Measurements from ENCODE around the gene SWSAP1. TPM values are rescaled to one million over a fixed set of nuclear protein-coding genes. Genes with fewer than 3 reads are reported as not detected.

Gene SWSAP1
- polyA plus RNA-seq, 1 of the 3 experiments (the other 2 are of a cell fraction): 2.8 TPM

DNA sequence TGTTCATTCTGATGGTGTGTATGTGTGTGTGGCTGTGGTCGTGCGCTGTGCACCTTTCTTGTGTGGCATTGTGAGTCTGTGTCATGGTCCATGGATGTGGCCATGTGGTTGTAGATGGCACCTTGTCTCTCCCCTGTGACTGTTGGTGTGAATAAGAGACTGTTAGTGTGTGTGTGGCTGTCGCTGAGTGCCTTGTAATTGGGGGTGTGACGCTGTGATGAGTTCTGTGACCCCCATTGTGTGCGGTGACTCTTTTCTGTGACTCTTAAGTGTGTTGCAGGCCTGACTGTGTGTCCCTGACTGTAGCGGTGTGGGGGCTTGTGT is 18.4 kb upstream of the SWSAP1 start (continued):
- TF ChIP-seq USF2 (IDR thresholded peaks at IDR 0.05; ENCODE audit: borderline replicate concordance, low read depth, low read length): no peak

DNA sequence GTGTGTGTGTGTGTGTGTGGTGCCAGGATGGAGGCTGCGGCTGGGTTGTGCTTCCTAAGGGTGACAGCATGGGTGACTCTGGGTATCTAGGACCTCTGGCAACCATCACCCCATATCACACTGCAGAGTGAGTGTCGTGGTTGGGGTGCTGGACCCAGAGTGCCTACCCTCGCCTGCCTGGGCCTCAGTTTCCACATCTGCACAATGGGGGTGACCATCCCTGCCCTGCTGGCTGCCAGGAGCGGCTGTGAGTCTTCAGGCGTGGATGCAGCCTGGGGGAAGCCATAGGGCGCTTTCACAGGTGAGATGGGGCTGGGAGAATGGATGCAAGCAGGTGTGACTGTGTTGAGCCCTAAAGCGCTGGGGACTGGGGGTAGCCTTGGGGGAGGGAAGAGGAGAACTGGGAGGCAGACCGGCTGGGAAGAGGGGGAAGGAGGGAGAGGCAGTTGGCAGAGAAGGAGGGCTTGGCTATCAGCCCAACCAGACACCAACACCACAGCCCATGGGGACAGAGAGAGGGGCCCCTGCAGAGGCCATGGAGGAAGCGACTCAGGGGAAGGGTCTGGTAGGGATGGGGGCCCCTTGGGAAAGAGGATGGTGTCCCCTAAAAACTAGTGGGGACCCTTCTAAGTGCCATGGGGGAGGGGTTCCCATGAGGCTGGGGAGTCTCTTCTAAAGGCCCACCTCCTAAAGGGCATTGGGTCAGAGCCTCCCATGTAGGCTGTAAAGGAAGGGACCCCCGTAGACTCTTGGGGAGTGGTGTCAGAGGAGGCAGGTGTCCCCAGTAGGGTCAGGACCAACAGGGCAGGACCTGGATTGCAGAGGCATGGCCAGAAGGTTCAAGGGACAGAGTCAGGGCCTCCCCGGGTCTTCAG is 17.6 kb upstream of the SWSAP1 start:
- ChIA-PET POLR2A (no interaction called here), CTCF (no interaction called here)
- H3K27me3 ChIP-seq (ENCODE audit: insufficient read depth): no peaks in the 10 kb centered on the region
- 90% methylated on average over 10 of the region's 11 CpGs for WGBS (ENCODE audit: low lambda C conversion rate)
- TF ChIP-seq TEAD4 (IDR thresholded peaks at IDR 0.05; ENCODE audit: borderline replicate concordance, insufficient read depth): no peak
- no peak for TF ChIP-seq GATA2 (CRISPR knock-in tag; IDR thresholded peaks at IDR 0.05)
- no peak for TF ChIP-seq TAF1 (IDR thresholded peaks at IDR 0.05; ENCODE audit: borderline replicate concordance, low read depth, low read length)
- no peak for TF ChIP-seq ELF1 (IDR thresholded peaks at IDR 0.05)
- TF ChIP-seq NFIC (IDR thresholded peaks at IDR 0.05; ENCODE audit: borderline replicate concordance): no peak
- TF ChIP-seq FOXJ3 (CRISPR knock-in tag; IDR thresholded peaks at IDR 0.05): no peak
- TF ChIP-seq USF2 (IDR thresholded peaks at IDR 0.05; ENCODE audit: borderline replicate concordance, low read depth, low read length): no peak
- TF ChIP-seq, protein P1, sequence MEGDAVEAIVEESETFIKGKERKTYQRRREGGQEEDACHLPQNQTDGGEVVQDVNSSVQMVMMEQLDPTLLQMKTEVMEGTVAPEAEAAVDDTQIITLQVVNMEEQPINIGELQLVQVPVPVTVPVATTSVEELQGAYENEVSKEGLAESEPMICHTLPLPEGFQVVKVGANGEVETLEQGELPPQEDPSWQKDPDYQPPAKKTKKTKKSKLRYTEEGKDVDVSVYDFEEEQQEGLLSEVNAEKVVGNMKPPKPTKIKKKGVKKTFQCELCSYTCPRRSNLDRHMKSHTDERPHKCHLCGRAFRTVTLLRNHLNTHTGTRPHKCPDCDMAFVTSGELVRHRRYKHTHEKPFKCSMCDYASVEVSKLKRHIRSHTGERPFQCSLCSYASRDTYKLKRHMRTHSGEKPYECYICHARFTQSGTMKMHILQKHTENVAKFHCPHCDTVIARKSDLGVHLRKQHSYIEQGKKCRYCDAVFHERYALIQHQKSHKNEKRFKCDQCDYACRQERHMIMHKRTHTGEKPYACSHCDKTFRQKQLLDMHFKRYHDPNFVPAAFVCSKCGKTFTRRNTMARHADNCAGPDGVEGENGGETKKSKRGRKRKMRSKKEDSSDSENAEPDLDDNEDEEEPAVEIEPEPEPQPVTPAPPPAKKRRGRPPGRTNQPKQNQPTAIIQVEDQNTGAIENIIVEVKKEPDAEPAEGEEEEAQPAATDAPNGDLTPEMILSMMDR (IDR thresholded peaks at IDR 0.05): no peak
- TF ChIP-seq RCOR1 (IDR thresholded peaks at IDR 0.05; ENCODE audit: low read length): no peak
- TF ChIP-seq RAD21 (IDR thresholded peaks at IDR 0.05; ENCODE audit: low read length): no peak
- no peak for TF ChIP-seq USF1 (IDR thresholded peaks at IDR 0.05; ENCODE audit: borderline replicate concordance, low read depth)
- DNase-seq: peak; percentile 31
- H3K4me1 ChIP-seq (ENCODE audit: control insufficient read depth in 1 of 2, insufficient read depth in 2 of 2, low read depth in 1 of 2, low read length in 1 of 2): peaks cover 0 to 18% of the 10 kb centered on the region in 2 experiments; a peak in 1 of 4 replicates
- H2AFZ ChIP-seq (ENCODE audit: low read depth): no peak overlapping the region
- H3K9ac ChIP-seq: no peak overlapping the region
- H4K20me1 ChIP-seq (ENCODE audit: insufficient read depth): no peaks in the 10 kb centered on the region
- peaks cover 5% of the 10 kb centered on the region for H3K79me2 ChIP-seq (ENCODE audit: insufficient read depth)
- H3K4me2 ChIP-seq: peak overlapping the region; percentile 96; the same call in 1 of the 2 replicates
- H3K36me3 ChIP-seq (replicated peaks in 1 of 2; ENCODE audit: control insufficient read depth in 1 of 2, insufficient read depth in 2 of 2, low read length in 1 of 2): peaks cover 0 to 3% of the 10 kb centered on the region in 2 experiments
- H3K4me3 ChIP-seq (ENCODE audit: low read depth in 2 of 2, low read length in 1 of 2): no peak overlapping the region
- H3F3A ChIP-seq (replicated peaks; ENCODE audit: insufficient read depth): no peaks in the 10 kb centered on the region
- no peaks in the 10 kb centered on the region for H3K9me2 ChIP-seq
- H3K9me3 ChIP-seq: no peaks in the 10 kb centered on the region
- no peak overlapping the region for H3K27ac ChIP-seq (ENCODE audit: low read depth in 2 of 2, low read length in 1 of 2)
